GM21526 (cell line): Measurements from ENCODE around the gene ASPRV1.

ENCODE experiments used
- ATAC-seq: cut with Tn5 transposase; IDR thresholded peaks from one replicate; pipeline ENCODE4 v1.9.1; 2021; ENCODE audit warnings: moderate library complexity; ENCODE audit not compliant: unreplicated experiment, low FRiP score

The ASPRV1 gene

GRCh38 chr2:69914164-69914949 lies 47.1 kb downstream of the ASPRV1 start:
- peak; percentile 81 for ATAC-seq

DNA sequence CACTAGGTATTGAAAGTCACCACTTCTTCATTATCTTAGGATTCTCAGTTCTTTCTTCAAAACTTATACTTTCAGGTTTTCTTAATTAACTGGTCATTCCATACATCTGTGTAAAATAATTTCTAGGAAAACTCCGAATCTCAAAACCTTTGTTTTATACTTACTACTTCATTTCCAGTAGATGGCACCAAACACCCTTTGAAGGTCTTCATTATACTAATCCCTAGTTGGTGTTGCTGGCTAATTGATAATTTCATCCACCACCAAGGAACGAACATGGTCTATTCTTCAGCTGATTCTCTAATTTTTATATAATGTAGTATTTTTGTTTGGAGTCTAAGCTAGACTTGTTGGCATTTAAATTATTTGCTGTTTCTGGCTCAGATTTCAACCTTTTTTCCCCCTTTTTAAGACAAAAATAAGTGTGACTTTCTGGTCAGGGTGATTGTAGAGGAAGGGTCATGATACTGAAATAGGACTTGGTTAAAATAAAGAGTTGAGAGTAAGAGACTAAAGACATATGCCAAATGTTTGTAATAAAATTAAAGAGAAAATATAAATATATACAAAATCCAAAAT lies 49.4 kb downstream of the ASPRV1 start:
- no peak for ATAC-seq
